GM23248 (cell line): Measurements from ENCODE around the gene AAK1. TPM values are rescaled to one million over a fixed set of nuclear protein-coding genes. Genes with fewer than 3 reads are reported as not detected.
A peak's percentile ranks its signal among the peaks of the same experiment; 100 is the strongest.

Experiments
- DNase-seq: peaks from one replicate; pipeline ENCODE4 v3.0.0-alpha.2; 2015
- H2AFZ ChIP-seq: fragments of 200-600 bp; sonication (generic); 2 replicates; pipeline ENCODE4 v1.6.1; 2016; ENCODE audit warnings: antibody characterized with exemption
- H3F3A ChIP-seq: fragments of 200-600 bp; sonication (generic); 2 replicates; pipeline ENCODE4 v1.6.1; 2016; ENCODE audit warnings: mild to moderate bottlenecking, antibody characterized with exemption, mixed run types; ENCODE audit not compliant: insufficient read depth
- H3K27ac ChIP-seq: fragments of 200-600 bp; sonication (generic); 2 replicates; pipeline ENCODE4 v1.5.1; 2016; ENCODE audit warnings: mild to moderate bottlenecking
- H3K27me3 ChIP-seq: fragments of 200-600 bp; sonication (generic); replicated peaks from 2 replicates; pipeline ENCODE4 v1.6.1; 2016; ENCODE audit warnings: mild to moderate bottlenecking; ENCODE audit not compliant: insufficient read depth
- H3K36me3 ChIP-seq: fragments of 200-600 bp; sonication (generic); 2 replicates; pipeline ENCODE4 v1.6.1; 2016; ENCODE audit warnings: low read depth, mild to moderate bottlenecking
- H3K4me1 ChIP-seq: fragments of 200-600 bp; sonication (generic); 2 replicates; pipeline ENCODE4 v1.6.1; 2016; ENCODE audit warnings: mild to moderate bottlenecking; ENCODE audit not compliant: insufficient read depth
- H3K4me2 ChIP-seq: fragments of 200-600 bp; sonication (generic); one replicate; pipeline ENCODE4 v1.6.1; 2016; ENCODE audit warnings: mild to moderate bottlenecking; ENCODE audit not compliant: unreplicated experiment
- H3K4me3 ChIP-seq: fragments of 200-600 bp; sonication (generic); 2 replicates; pipeline ENCODE4 v1.5.1; 2016; ENCODE audit warnings: mild to moderate bottlenecking
- H3K79me2 ChIP-seq: fragments of 200-600 bp; sonication (generic); 2 replicates; pipeline ENCODE4 v1.6.1; 2016; ENCODE audit warnings: mild to moderate bottlenecking; ENCODE audit not compliant: insufficient read depth
- H3K9ac ChIP-seq: fragments of 200-600 bp; sonication (generic); 2 replicates; pipeline ENCODE4 v1.6.1; 2016; ENCODE audit warnings: mild to moderate bottlenecking
- H3K9me2 ChIP-seq: fragments of 200-600 bp; sonication (generic); 2 replicates; pipeline ENCODE4 v1.6.1; 2016; ENCODE audit warnings: mixed run types, mild to moderate bottlenecking, moderate library complexity; ENCODE audit not compliant: insufficient read depth
- H3K9me3 ChIP-seq: fragments of 200-600 bp; sonication (generic); one replicate; pipeline ENCODE4 v1.6.1; 2017; ENCODE audit warnings: low read depth
- H4K20me1 ChIP-seq: fragments of 200-600 bp; sonication (generic); 2 replicates; pipeline ENCODE4 v1.6.0; 2016; ENCODE audit not compliant: insufficient read depth
- EZH2 ChIP-seq: fragments of 200-600 bp; sonication (generic); IDR thresholded peaks from 2 replicates; pipeline ENCODE4 v1.6.1; 2018; ENCODE audit warnings: antibody characterized with exemption, mild to moderate bottlenecking; ENCODE audit not compliant: insufficient read depth, poor library complexity, severe bottlenecking
- EZH2phosphoT487 ChIP-seq: fragments of 200-600 bp; sonication (generic); IDR thresholded peaks from 2 replicates; pipeline ENCODE4 v1.6.1; 2018; ENCODE audit warnings: antibody characterized with exemption, moderate library complexity, mild to moderate bottlenecking, low read depth; ENCODE audit not compliant: insufficient read depth
- WGBS, 2 experiments: methylation state at CpG; one replicate each; pipeline ENCODE4 v1.1.6; 2015 to 2017; ENCODE audit warnings: low lambda C conversion rate in 2 of 2, low coverage in 1 of 2; ENCODE audit errors: missing lambda C conversion rate in 2 of 2; 5-methylcytosine and 5-hydroxymethylcytosine counted together
- in situ Hi-C: fragments of 300-500 bp; cut with MboI; formaldehyde crosslinking; loops from 2 replicates; pipeline ENCODE4 v1.15.0; 2020
- polyA plus RNA-seq: library from polyadenylated mRNA; unstranded; fragments of >200 nt; fragmentation: Nextera tagmentation; extraction: Ambion mirVana; gene quantifications from 2 replicates; pipeline ENCODE4 v1.2.1, GENCODE V29; 2016
- total RNA-seq: library from RNA; depleted of rRNA; stranded (reverse); fragments of >200 nt; shearing (Covaris generic); gene quantifications from 2 replicates; pipeline ENCODE4 v1.2.3, GENCODE V29; 2014

The AAK1 gene
- total and polyA plus RNA-seq, 2 experiments from 2014 or later, result 41.2 to 50.7 TPM

GRCh38 chr2:69687971-69688611 lies 44.6 kb upstream of the AAK1 start:
- no peak overlapping the region for H3K4me3 ChIP-seq
- WGBS, 2 experiments, result 91 to 95% methylated on average over 7 of the region's 7 CpGs
- peaks cover 20% of the 10 kb centered on the region for H3F3A ChIP-seq
- TF ChIP-seq EZH2, result no peak
- TF ChIP-seq EZH2phosphoT487, result no peak
- in situ Hi-C loops, result no loop called here
- H3K4me1 ChIP-seq, result peaks cover 31% of the 10 kb centered on the region
- H4K20me1 ChIP-seq, result no peaks in the 10 kb centered on the region
- H2AFZ ChIP-seq, result no peak overlapping the region
- no peaks in the 10 kb centered on the region for H3K27me3 ChIP-seq
- no peak for DNase-seq
- H3K27ac ChIP-seq, result no peak overlapping the region
- H3K4me2 ChIP-seq, result no peak overlapping the region
- H3K9me3 ChIP-seq, result no peaks in the 10 kb centered on the region
- H3K36me3 ChIP-seq, result no peaks in the 10 kb centered on the region
- H3K9ac ChIP-seq, result no peak overlapping the region
- H3K9me2 ChIP-seq, result no peaks in the 10 kb centered on the region
- no peaks in the 10 kb centered on the region for H3K79me2 ChIP-seq

DNA sequence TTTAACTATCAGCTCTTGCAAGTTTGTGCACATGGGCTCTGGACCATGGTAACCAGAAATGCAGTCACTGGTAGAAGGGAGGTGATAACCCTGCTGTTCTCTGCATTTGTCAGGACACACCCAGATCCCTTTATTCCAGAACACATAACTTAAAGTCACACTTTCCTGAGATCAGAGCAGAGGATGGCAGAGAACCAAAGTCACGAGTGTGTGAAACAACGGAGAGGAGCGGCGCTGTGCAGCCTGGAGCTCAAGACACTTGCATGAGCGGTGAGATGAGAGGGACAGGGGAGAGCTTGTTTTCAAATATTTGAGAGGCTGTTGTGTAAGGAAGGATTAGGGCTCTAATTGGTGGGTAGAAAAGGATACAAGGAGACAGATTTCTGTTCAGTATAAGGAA lies 43.3 kb upstream of the AAK1 start:
- WGBS, 2 experiments, result 21 to 32% methylated on average over 5 of the region's 5 CpGs
- Histone ChIP-seq H3K27me3 (no peaks in the 10 kb centered on the region), H3K4me3 (no peak overlapping the region), H3K4me2 (no peak overlapping the region), H4K20me1 (no peaks in the 10 kb centered on the region), H3K9me3 (no peaks in the 10 kb centered on the region), H3K27ac (no peak overlapping the region), H3K9me2 (no peaks in the 10 kb centered on the region), H2AFZ (no peak overlapping the region), H3K79me2 (no peaks in the 10 kb centered on the region), H3K9ac (no peak overlapping the region), H3F3A (peaks cover 9% of the 10 kb centered on the region; the same call in 1 of the 2 replicates), H3K4me1 (peaks cover 25% of the 10 kb centered on the region), H3K36me3 (no peaks in the 10 kb centered on the region)
- peak; percentile 26 for DNase-seq
- TF ChIP-seq EZH2 (no peak), EZH2phosphoT487 (no peak)
- in situ Hi-C loops, result no loop called here

DNA sequence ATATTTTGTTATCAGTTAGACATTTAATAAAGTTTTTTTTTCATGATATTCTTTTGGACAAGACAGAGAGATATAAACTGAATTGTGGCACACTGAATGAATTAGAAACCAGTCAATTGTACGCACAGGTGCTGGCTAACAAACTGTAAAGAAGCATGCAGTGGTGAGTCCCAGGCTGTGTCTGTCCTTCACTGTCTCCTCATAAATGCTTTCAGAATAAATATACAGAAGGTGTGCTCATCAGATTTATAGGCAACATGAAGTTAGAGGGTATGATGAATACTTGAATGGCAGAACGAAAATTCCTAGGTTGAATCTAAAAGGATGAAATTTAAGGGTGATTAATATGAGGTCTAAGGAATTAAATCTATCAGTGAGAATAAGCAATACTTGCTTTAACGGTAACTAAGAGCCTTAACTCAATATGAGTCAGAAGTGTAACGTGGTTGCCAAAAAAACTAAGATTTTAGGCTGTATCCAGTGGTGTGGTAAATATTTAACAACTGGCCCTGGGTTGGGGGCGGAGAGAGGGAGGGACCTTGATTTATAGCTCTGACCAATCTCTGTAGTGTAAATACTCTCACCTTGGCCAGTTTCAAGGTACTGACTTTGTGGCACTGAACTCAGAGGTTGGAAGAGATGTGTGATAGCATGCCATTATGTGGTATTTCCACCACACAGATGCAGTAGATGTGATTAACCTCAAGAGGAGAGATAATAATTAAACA lies 41.9 kb upstream of the AAK1 start:
- H3K27me3 ChIP-seq, result no peaks in the 10 kb centered on the region
- in situ Hi-C loops, result no loop called here
- no peaks in the 10 kb centered on the region for H3K36me3 ChIP-seq
- no peaks in the 10 kb centered on the region for H3K9me3 ChIP-seq
- no peaks in the 10 kb centered on the region for H4K20me1 ChIP-seq
- H3K4me3 ChIP-seq, result no peak overlapping the region
- peaks cover 24% of the 10 kb centered on the region for H3K4me1 ChIP-seq
- no peak overlapping the region for H3K27ac ChIP-seq
- no peak overlapping the region for H3K4me2 ChIP-seq
- no peak overlapping the region for H3K9ac ChIP-seq
- WGBS, 2 experiments, result 55 to 61% methylated on average over 5 of the region's 5 CpGs
- H2AFZ ChIP-seq, result no peak overlapping the region
- TF ChIP-seq EZH2phosphoT487 (no peak), EZH2 (no peak)
- H3K9me2 ChIP-seq, result no peaks in the 10 kb centered on the region
- peak; percentile 60 for DNase-seq
- H3K79me2 ChIP-seq, result no peaks in the 10 kb centered on the region
- H3F3A ChIP-seq, result peaks cover 9% of the 10 kb centered on the region; the same call in 1 of the 2 replicates

DNA sequence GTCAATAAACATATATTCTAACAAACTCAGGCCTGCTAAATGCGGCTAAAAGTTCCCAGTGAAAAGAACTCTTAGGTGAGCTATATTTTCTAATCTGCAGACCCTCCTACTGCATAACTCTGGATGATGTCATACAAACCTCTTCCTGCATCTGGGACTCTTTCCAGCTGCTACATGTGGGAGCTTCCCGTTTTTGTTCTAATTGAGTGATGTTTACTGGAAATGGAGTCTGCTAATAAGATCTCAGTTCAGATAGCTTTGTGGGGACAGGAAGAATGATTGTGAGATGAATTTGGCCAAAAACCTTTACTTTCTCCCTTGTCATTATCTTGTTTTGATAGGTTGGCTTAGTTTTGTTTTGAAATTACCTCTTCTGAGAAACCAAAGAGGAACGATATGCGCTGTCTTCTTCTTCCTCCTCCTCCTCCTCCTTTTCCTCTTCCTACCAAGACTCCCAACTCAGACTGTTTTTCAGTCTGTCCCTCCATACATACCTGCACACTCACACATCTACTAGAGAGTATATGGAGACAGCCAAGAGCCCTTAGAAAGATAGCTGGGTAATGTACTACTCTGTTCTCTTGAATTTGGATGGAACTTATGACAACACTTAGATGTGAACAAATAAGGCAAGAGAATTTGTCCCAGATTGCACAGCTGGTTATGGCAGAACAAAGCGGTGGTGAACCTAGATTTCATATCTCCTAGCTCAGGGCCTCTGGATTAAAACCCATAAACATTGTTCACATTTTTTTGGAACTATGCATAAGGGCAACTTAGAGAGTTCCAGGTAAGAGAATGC lies 39.8 kb upstream of the AAK1 start:
- Histone ChIP-seq H2AFZ (peak overlapping the region; percentile 74), H4K20me1 (no peaks in the 10 kb centered on the region), H3F3A (peaks cover 9% of the 10 kb centered on the region; the same call in 1 of the 2 replicates), H3K27me3 (no peaks in the 10 kb centered on the region), H3K4me3 (no peak overlapping the region; the same call in 1 of the 2 replicates), H3K9me3 (no peaks in the 10 kb centered on the region), H3K9me2 (no peaks in the 10 kb centered on the region; the same call in 1 of the 2 replicates), H3K79me2 (no peaks in the 10 kb centered on the region), H3K27ac (peak overlapping the region; percentile 6; the same call in 1 of the 2 replicates), H3K4me2 (peak overlapping the region; percentile 31), H3K4me1 (peaks cover 24% of the 10 kb centered on the region), H3K9ac (no peak overlapping the region), H3K36me3 (no peaks in the 10 kb centered on the region)
- 69 to 71% methylated on average over 5 of the region's 5 CpGs for WGBS, 2 experiments
- in situ Hi-C loops, result no loop called here
- no peak for TF ChIP-seq EZH2
- TF ChIP-seq EZH2phosphoT487, result no peak
- peak; percentile 78 for DNase-seq
